HG02571 (cell line): Measurements from ENCODE around the gene MPC2.
A peak's percentile ranks its signal among the peaks of the same experiment; 100 is the strongest.
"Not testable (repeated sequence)": the region's sequence is repeated elsewhere in the genome, so short reads cannot be mapped to it uniquely, and the experiment has no call there.

Source experiments
- ATAC-seq: cut with Tn5 transposase; IDR thresholded peaks from one replicate; pipeline ENCODE4 v1.9.1; 2021; ENCODE audit warnings: mild to moderate bottlenecking, moderate library complexity; ENCODE audit not compliant: unreplicated experiment

The MPC2 gene

DNA sequence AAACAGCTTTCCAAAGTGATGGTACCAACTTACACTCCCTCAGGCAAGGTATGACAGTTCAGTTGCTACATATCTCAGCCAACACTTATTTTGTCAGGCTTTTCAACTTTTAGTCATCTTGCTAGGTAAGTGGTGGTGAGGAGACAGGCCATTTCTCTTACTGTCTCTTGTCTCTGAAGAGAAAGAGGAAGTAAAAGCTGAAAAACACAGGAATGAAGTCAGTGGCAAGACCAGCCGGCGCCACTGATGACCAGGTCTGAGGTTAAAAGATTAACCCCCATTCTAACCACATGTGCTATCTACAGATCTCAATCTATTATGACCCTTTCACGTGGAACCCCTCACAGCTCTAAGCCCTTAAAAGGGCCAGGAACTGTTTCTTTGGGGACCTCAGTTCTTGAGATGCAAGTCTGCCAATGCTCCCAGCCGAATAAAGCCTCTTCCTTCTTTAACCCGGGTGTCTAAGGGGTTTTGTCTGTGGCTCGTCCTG lies 27.1 kb downstream of the MPC2 start:
- ATAC-seq = no peak

DNA sequence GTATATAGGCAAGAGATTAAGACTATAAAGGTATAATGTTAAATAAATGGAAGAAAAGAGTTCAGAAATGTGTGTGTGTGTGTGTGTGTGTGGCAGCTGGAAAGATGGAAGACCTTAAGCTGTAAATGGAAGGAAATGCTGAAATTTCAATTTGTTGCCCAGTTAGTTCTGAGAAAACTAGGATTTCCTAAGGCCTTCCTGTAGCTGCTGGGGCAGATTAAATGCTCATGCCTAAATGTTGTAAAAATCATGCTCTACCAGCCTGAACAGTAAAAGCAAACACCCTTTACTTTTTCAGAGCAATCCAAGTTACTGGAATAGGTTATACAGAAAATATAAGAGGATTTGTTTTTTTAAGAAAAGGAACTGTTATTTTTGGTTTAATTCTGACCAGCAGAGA lies 31.2 kb downstream of the MPC2 start:
- ATAC-seq = no peak

DNA sequence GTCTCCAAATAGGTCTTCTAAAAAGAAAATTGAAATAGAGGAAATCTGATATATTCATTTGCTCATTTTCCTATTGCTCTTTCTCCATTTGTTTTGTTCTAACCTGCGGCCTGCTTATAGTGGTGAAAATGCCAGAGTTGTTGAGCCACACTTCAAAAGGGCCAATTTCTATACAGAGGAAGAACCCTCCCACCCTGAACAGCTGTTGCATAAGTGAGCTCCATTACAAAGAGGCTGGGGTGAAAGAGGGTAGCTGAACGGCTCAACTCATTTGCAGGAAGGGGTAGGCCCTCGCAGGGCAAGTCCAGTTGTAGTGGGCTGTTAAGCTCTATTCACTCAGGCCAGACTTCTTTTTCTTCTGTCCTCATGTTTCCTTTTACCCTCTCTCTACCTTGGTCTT lies 31.7 kb downstream of the MPC2 start:
- ATAC-seq = no peak

DNA sequence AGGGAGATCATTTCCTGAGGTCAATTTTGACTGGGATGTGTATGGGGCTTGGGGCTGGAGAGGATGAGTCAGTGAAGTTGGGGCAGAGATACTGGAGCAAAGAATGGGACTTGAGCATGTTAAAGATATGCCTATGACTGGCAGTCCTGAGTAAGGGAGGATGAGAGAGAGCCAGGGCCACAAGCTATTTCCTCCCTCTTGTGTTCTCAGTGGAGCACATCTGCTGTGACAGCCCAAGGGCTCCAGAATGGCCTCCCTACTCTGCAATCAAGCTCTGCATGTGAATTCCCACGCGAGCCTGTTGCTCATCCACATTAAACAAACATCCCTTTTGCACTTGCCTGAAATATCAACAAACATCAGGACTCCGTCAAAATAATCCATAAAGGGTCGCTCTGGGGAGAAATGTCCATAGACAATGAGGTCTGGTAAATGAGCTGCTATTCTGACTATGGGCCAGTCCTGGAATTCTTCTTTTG lies 32.2 kb downstream of the MPC2 start:
- ATAC-seq = no peak

DNA sequence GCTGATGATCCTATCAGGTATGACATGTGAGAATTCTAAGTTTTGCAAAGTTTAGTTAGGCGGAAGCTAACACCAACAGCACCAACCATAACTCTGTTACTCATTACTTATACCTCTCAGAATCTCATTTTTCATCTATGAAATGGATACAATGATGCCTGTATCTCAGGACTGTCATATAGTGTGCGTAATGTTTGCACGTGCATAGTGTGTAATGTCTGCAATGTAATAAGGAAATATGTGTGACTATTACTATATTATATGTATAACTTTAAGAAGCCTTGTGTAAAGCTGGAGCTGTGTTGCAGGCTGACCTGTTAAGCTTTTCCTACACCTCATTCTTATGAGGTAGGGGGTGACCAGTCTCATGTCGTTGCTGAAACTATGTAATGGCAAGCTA lies 36.0 kb downstream of the MPC2 start:
- no peak for ATAC-seq

DNA sequence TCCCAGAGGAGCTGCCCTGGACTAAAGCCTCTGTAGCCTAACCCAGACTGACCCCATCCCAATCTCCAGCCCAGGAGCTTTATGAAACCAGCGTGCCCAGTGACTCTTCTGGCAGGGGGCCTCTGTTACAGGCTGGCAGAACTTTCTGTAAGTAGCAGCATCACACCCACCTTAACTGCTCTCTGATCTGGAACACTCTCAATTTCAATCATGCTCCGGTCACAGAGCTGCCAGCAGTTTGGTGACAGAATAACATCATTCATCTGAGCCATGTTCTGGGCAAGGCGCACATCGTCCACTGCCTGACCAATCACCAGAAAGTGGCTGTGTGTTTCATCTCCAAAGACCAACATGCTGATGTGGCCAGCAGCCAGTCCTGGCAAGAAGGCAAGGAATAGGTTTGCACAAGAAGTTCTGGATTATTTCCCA lies 37.6 kb downstream of the MPC2 start:
- ATAC-seq = peak; percentile 70

DNA sequence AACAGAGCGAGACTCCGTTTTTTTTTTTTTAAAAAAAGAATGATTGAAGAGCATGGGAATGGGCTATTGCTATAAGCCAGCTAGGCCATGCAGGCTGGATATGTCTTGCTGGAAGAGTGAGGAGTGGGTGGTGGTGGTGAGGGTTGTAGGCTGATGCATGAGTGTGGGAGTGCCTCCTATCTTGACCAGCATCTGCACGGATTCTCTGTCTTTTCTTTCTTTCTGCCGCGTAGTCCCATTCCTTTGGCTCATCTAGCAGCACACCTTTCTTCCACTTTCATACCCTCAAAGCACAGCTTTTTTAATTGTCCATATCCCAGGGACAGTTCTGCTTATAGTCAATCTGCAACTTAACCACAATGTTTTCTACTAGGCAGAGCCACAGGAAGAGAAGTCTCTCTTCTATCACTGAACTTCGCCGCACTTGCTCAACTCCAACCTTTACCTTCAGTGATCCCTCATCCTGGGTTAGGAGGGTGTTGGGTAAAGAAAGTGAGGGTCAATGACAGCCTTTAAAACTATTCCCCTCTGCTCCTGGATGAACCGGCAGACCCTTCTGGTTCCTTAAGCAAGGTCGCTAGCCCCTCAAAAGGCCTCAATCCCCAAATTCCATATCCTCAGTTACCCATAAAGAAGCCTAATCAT lies 38.2 kb downstream of the MPC2 start:
- ATAC-seq = no peak

DNA sequence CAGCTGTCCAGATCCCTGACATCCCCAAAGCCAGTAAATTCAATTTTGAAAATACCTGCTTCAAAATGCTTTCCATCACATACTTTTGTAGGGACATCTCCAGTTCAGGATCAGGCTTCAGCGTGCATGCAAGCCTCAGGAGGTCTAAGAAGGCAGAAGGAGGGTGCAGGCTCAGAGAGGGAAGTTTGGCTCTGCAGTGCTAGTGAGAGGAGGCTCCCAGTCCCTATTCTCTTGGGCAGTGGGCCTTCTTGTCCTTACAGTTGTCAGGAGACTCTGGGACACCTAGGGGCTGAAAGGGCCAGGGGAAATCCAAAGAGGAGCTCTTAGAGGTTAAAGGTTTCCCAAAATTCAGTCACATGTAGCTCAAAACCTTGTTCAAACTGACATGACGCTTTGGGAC lies 43.1 kb downstream of the MPC2 start:
- no peak for ATAC-seq

DNA sequence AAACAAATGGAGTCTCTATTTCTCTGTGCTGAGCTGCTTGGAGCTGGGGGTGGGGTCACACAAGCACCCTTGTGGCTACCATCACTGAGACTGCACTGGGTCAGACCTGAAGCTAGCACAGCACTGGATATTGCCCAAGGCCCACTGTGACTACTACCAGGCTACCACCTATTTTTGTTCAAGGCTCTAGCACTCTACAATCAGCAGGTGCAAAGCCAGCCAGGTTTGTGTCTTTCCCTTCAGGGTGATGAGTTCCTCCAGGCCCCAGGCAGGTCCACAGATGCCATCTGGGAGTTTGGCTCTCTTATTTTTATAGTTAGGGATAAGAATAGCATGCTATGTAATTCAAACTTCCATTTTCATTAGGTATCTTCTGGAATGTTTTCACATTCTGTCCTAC lies 46.5 kb downstream of the MPC2 start:
- ATAC-seq = no peak

DNA sequence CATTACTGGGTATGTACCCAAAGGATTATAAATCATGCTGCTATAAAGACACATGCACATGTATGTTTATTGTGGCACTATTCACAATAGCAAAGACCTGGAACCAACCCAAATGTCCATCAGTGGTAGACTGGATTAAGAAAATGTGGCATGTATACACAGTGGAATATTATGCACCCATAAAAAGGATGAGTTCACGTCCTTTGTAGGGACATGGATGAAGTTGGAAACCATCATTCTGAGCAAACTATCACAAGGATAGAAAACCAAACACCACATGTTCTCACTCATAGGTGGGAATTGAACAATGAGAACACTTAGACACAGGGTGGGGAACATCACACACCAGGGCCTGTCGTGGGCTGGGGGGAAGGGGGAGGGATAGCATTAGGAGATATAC lies 49.7 kb downstream of the MPC2 start:
- not testable (repeated sequence) for ATAC-seq

DNA sequence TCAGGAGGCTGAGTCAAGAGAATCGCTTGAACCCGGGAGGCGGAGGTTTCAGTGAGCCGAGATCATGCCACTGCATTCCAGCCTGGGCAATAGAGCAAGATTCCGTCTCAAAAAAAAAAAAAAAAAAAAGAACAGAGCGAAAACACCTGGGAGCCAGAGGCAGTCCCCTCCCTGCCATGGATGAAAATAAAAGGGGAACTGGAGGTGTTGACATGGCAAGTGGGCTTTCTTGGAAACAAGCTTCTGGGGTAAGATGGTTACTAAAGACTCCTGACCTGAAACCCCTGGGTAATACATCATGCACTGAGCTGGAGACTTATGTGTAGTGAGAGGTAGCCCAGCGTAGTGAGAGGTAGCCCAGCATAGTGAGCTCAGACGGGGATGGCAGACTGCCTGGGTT lies 54.5 kb downstream of the MPC2 start:
- no peak for ATAC-seq

DNA sequence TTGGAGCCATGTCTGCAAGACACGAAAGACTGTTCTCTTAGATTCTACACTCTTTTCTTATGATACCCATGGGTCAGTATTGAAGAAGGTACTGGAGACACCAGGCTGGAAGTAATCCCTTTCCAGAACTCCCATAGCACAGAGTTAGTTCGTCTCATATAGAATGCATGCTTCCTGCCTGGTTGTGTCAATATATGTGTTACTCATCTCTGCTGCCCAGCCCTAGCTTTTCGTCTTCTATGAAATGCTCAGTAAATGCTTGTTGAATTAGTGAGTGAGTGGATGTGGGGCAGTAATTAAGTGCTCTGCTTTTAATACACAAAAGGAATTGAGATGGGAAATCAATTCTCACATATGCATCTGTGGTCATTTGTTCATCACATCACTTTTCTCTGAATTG lies 55.1 kb downstream of the MPC2 start:
- no peak for ATAC-seq

DNA sequence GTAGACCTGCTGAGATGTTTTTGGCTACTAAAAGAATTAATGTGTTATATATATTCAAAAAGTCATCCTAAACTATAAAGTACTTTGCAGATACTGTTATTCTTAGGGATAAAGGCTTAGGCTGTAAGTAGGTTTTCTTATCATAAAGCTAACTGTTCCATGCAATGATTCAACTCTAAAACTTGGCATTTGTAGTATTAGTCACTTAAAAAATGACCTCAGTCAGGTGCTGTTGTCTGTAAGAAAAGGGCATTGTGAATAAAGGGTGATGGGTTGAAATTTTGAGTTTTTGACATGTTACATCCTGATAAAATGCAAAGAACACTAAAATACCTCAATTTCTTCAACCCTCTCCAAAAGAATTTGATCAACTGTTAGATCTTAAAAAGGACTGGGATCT lies 55.8 kb downstream of the MPC2 start:
- no peak for ATAC-seq

DNA sequence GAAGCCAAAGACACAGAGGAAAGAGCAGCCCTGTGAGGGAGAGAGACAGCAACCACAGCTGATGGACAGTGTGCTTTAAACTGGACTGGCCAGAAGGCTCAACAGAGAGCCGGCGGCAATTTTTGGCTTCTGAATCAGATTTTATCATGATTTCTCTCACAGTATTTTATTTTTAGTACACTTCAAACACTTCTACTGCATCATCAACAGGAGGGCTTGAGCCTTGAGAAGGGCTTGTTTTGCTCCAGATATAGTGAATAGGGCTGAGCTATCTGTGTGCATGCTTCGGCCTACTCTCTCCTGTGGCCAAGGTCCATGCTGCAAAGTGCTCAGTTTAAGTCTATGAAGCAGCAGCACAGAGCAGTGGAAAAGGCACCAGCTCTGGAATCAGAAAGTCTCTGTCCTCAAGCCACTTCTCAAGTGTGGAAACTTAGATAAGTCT lies 56.3 kb downstream of the MPC2 start:
- ATAC-seq = no peak

DNA sequence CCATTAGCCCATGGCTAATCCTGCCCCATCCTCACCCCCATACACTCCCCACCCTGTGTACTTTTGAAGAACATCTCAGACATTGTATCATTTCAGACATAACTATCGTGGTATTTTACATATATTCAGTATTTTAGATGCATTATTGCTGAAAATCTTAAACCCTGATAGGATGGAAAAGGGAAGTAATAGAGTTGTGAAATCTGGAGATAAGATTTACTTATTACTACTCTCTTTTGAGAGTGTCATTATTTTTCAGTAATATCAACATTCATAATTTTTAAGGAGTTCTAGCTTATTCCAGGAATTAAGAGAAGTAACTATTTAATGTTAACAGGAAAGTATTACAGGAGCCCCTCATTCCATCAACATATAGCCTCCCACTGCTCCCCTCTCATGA lies 57.4 kb downstream of the MPC2 start:
- no peak for ATAC-seq

DNA sequence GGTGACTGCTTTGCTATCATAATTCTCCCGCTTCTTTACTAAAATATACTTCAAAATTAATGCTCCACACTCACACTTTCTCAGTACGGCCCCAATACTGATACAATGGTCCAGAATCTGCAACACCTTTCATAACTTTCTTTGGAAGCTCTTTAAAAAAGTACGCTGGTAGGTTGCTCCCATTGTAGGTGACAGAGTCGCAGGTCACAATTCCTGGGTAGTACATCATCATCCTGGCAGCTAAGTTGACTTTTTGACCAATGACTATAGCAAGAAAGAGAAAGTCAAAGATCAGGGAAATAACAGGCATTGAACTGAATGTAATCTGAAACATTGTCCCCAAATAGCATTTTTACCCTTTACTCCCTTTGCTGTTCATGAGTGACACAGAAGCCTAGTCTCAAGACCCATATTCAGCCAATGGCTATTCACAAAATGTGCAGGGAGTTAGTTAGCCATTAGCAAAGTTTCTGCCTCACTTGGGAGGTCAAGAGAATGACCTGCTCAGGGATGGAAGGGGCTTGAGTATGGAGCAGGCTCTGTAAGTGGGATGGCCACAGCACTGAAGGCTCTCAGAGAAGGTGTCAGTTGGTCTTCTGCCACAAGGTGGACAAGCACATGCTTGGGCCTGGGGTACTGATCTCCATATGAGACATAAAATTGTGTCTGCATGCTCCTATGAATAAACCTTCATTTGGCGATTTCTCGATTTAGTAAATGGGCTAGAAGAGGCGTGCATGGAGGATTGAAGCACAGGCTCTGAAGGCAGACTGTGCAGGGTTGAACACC lies 58.3 kb downstream of the MPC2 start:
- ATAC-seq = no peak

DNA sequence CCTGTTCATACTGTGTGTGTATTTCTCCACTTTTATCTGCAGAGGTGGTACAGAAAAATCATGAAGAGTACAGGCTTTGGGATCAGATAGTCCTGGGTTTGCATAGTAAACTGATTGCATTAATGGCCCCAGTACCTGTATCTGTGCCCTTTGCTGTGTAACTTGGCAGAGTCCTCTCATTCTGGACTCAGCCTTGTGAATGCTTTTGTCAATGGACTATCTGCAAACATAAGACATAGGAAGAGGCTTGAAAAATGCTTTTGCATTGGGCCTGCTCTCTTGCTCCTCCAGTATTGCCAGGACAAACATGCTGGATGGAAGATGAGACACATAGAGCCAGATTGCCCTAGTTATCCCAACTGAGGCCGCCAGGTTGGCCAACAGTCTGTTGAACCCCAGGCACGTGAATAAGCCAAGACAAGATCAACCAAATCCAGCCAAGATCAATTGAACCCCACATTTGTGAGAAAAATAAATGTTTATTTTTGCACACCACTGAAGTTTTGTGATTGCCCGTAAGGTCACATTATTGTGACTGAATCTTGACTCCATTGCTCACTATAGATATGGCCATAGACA lies 60.2 kb downstream of the MPC2 start:
- no peak for ATAC-seq

DNA sequence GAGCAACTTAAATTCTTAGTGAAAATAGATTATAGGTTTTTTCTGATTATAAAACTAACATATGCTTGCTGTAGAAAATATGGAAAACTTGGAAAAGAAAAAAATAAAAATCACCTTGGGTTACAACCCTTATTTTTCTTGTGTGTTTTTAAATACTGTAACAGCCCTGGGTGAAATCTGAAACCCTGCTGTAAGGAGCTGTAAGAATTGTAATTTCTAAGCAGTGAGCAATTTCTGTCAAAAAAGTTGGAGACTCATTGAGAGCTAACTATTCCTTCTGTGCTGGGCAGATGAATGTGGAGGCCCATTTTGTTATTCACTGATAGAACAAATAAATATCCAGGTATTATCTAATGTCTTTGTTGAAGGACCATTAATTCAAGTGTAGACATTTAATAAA lies 65.5 kb downstream of the MPC2 start:
- ATAC-seq = no peak

DNA sequence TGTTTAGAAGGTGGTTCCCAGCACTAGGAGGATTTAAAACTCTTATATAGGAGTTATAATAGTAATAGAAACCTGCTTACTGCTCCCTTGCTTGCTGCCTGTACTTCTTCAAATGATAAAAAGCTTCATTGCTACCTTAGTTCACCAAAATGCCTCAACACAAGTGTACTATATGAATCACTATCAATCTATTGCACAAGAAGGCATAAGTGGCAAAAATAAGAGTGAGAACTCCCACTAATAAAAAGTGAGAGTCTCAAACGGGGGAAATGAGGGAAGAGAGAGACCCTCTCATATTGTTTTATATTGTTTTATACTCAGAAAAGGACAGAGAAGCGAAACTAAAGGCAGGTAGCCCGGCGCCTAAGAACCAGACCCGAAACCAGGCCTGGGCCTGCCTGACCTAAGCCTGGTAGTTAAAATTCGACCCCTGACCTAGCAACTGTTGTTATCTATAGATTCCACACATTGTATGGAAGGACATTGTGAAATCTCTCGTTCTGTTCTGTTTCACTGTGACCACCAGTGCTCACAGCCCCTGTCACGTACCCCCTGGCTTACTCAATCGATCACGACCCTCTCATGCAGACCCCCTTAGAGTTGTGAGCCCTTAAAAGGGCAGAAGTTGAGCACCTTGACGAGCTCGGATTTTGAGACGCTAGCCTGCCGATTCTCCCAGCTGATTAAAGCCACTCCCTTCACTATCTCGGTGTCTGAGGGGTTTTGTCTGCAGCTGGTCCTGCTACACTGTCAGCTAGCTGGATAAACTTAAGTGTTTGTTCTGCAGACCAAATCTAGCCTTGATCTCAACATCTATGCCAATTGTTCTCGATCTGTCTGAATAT lies 67.5 kb downstream of the MPC2 start:
- ATAC-seq = not testable (repeated sequence)

DNA sequence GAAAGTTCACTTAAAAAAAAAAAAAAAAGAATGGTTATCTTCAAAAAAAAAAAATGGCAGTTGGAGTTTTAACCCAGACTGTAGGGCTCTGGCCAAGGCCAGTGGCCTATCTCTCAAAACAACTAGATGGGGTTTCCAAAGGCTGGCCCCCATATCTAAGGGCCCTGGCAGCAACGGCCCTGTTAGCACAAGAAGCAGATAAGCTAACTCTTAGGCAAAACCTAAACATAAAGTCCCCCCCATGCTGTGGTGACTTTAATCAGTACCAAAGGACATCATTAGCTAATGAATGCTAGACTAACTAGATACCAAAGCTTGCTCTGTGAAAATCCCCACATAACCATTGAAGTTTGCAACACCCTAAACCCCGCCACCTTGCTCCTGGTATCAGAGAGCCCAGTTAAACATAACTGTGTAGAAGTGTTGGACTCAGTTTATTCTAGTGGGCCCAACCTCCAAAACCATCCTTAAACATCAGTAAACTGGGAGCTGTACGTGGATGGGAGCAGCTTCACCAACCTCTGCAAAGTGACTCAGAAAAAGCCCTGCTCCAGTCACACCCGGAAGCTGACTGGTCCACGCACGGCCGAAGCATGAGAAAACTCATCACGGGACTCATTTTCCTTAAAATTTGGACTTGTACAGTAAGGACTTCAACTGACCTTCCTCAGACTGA lies 70.0 kb downstream of the MPC2 start:
- ATAC-seq = not testable (repeated sequence)
